A549 (cell line): Measurements from ENCODE around the gene SERPINB4. TPM values are rescaled to one million over a fixed set of nuclear protein-coding genes. Genes with fewer than 3 reads are reported as not detected.

Source experiments
- ATAC-seq, 2 experiments: fragments of 200-7000 bp in 1 of 2; fragments of >200 bp in 1 of 2; cut with Nextera tagmentation in 1 of 2; cut with Tn5 transposase in 1 of 2; 3 replicates each; pipeline versions ENCODE4 v1.8.0 to v1.9.1; 2018 to 2020; ENCODE audit warnings: mild to moderate bottlenecking in 1 of 2, moderate library complexity in 1 of 2
- CTCF ChIA-PET: fragments of 300-600 bp; sonication (Branson Sonifier 250); formaldehyde crosslinking; extraction: SDS; loops from one replicate; lab custom pipeline; 2021; ENCODE audit warnings: antibody characterized with exemption, inconsistent platforms; lab: Yijun Ruan, JAX
- POLR2A ChIA-PET: fragments of 350-600 bp; formaldehyde crosslinking; extraction: SDS; loops from one replicate; lab custom pipeline; 2021; ENCODE audit warnings: antibody characterized with exemption, inconsistent platforms; lab: Yijun Ruan, JAX
- DNase-seq, 2 experiments: peaks; one replicate each; pipeline versions ENCODE4 v3.0.0 to v3.0.0-alpha.2; 2011 to 2016; ENCODE audit warnings: low read depth in 1 of 2, low spot score in 1 of 2
- FAIRE-seq: peaks from 2 replicates; lab custom pipeline; 2011; peaks lifted over from hg19 to GRCh38; lab: Jason Lieb, UNC
- H3K27ac ChIP-seq, 2 experiments: fragments of >200 bp; sonication (Bioruptor Twin); formaldehyde crosslinking; 3 replicates each; pipeline ENCODE4 v1.5.1; 2016 to 2017
- H3K4me1 ChIP-seq: fragments of >200 bp; sonication (Bioruptor Twin); formaldehyde crosslinking; 3 replicates; pipeline ENCODE4 v1.6.1; 2016
- H3K4me2 ChIP-seq: fragments of >200 bp; sonication (Bioruptor Twin); formaldehyde crosslinking; 3 replicates; pipeline ENCODE4 v1.6.1; 2016
- H3K4me3 ChIP-seq: fragments of >200 bp; sonication (Bioruptor Twin); formaldehyde crosslinking; 3 replicates; pipeline ENCODE4 v1.5.1; 2016
- H3K9me3 ChIP-seq: fragments of >200 bp; sonication (Bioruptor Twin); formaldehyde crosslinking; 3 replicates; pipeline ENCODE4 v1.6.1; 2016
- BHLHE40 ChIP-seq: IDR thresholded peaks from 2 replicates; pipeline ENCODE4 v1.6.1; 2012; ENCODE audit warnings: low read depth, low read length, inconsistent platforms
- CBX2 ChIP-seq: fragments of 200-600 bp; sonication (generic); IDR thresholded peaks from 2 replicates; pipeline ENCODE4 v1.6.1; 2016; ENCODE audit warnings: low read depth, mild to moderate bottlenecking, borderline replicate concordance
- CEBPB ChIP-seq, 2 experiments: fragments of >200 bp in 1 of 2; sonication (Bioruptor Twin) in 1 of 2; formaldehyde crosslinking in 1 of 2; IDR thresholded peaks; 2 replicates each; pipeline ENCODE4 v1.6.1; 2012 to 2016
- CHD4 ChIP-seq: fragments of 200-600 bp; sonication (generic); IDR thresholded peaks from 2 replicates; pipeline ENCODE4 v1.6.1; 2016; ENCODE audit warnings: antibody characterized with exemption, mild to moderate bottlenecking, borderline replicate concordance
- EHMT2 ChIP-seq: fragments of 200-600 bp; sonication (generic); IDR thresholded peaks from 2 replicates; pipeline ENCODE4 v1.6.1; 2016; ENCODE audit warnings: antibody characterized with exemption, low read depth, mild to moderate bottlenecking, moderate library complexity
- ELK1 ChIP-seq: fragments of 150-350 bp; IDR thresholded peaks from 2 replicates; pipeline ENCODE4 v1.6.1; 2014; ENCODE audit warnings: low read depth, mild to moderate bottlenecking, low read length
- ESRRA ChIP-seq: fragments of 150-350 bp; IDR thresholded peaks from 2 replicates; pipeline ENCODE4 v1.6.1; 2014; ENCODE audit warnings: mild to moderate bottlenecking, low read length, borderline replicate concordance
- FOXS1 ChIP-seq: fragments of 250-450 bp; sonication (Bioruptor Pico); IDR thresholded peaks from 2 replicates; pipeline ENCODE4 v1.5.0; 2020; ENCODE audit warnings: mild to moderate bottlenecking, moderate library complexity
- HDAC2 ChIP-seq: fragments of 200-600 bp; sonication (generic); IDR thresholded peaks from 2 replicates; pipeline ENCODE4 v1.6.1; 2016
- HOXB13 ChIP-seq: fragments of 250-450 bp; sonication (Bioruptor Pico); IDR thresholded peaks from 2 replicates; pipeline ENCODE4 v1.5.0; 2020; ENCODE audit warnings: low read depth, mild to moderate bottlenecking, moderate library complexity
- JUN ChIP-seq, 2 experiments: fragments of >200 bp; sonication (Bioruptor Twin); formaldehyde crosslinking; IDR thresholded peaks; 2 replicates in 1 of 2; 3 replicates in 1 of 2; pipeline ENCODE4 v1.6.1; 2016 to 2017
- JUNB ChIP-seq: fragments of >200 bp; sonication (Bioruptor Twin); formaldehyde crosslinking; IDR thresholded peaks from 2 replicates; pipeline ENCODE4 v1.6.1; 2016
- KDM1A ChIP-seq: fragments of 200-600 bp; sonication (generic); IDR thresholded peaks from 2 replicates; pipeline ENCODE4 v1.6.1; 2016; ENCODE audit warnings: low read depth, mild to moderate bottlenecking
- MAX ChIP-seq: IDR thresholded peaks from 2 replicates; pipeline ENCODE4 v1.6.1; 2012
- PHF8 ChIP-seq: fragments of 200-600 bp; sonication (generic); IDR thresholded peaks from 2 replicates; pipeline ENCODE4 v1.6.1; 2016; ENCODE audit warnings: low read depth, mild to moderate bottlenecking, antibody characterized with exemption, moderate library complexity, borderline replicate concordance
- POLR2A ChIP-seq: IDR thresholded peaks from 2 replicates; pipeline ENCODE4 v1.6.1; 2012; ENCODE audit warnings: mild to moderate bottlenecking, low read length
- POLR2AphosphoS2 ChIP-seq: conservative IDR thresholded peaks from 2 replicates; pipeline ENCODE4 v1.6.1; 2012; ENCODE audit warnings: low read length, improper control_type of control experiment, inconsistent platforms
- RAD21 ChIP-seq, 2 experiments: fragments of >200 bp in 1 of 2; sonication (Bioruptor Twin) in 1 of 2; formaldehyde crosslinking in 1 of 2; IDR thresholded peaks in 1 of 2; conservative IDR thresholded peaks in 1 of 2; 2 replicates in 1 of 2; 3 replicates in 1 of 2; pipeline ENCODE4 v1.6.1; 2012 to 2018; ENCODE audit warnings: inconsistent platforms in 1 of 2
- RARB ChIP-seq: fragments of 250-450 bp; sonication (Bioruptor Pico); IDR thresholded peaks from 2 replicates; pipeline ENCODE4 v1.8.0; 2021; ENCODE audit warnings: mild to moderate bottlenecking, moderate library complexity
- SMC3 ChIP-seq: fragments of >200 bp; sonication (Bioruptor Twin); formaldehyde crosslinking; IDR thresholded peaks from 3 replicates; pipeline ENCODE4 v1.6.1; 2018; ENCODE audit warnings: inconsistent platforms
- TP53 ChIP-seq: fragments of 250-450 bp; sonication (Bioruptor Pico); IDR thresholded peaks from 2 replicates; pipeline ENCODE4 v1.5.0; 2021; ENCODE audit warnings: mild to moderate bottlenecking, moderate library complexity
- ZNF302 ChIP-seq: fragments of 250-450 bp; sonication (Bioruptor Pico); IDR thresholded peaks from 2 replicates; pipeline ENCODE4 v1.9.0; 2021; ENCODE audit warnings: inconsistent platforms, mild to moderate bottlenecking, moderate library complexity
- ZSCAN20 ChIP-seq: fragments of 250-450 bp; sonication (Bioruptor Pico); IDR thresholded peaks from 2 replicates; pipeline ENCODE4 v1.8.0; 2022; ENCODE audit warnings: mild to moderate bottlenecking, moderate library complexity
- WGBS: methylation state at CpG from one replicate; pipeline ENCODE4 v1.1.6; 2017; ENCODE audit errors: missing lambda C conversion rate; 5-methylcytosine and 5-hydroxymethylcytosine counted together
- polyA plus RNA-seq, 4 experiments: library from polyadenylated mRNA; depleted of rRNA in 3 of 4; stranded (reverse); fragments of >200 nt; fragmentation: RNase III in 1 of 4; extraction: RNeasy Plus Mini Kit Qiagen cat#74134 plus additional on column Dnase treatment in 1 of 4; gene quantifications; 2 replicates in 3 of 4; 3 replicates in 1 of 4; pipeline ENCODE4 v1.2.3, GENCODE V29; 2011 to 2017
- TF ChIP-seq, protein P1 (sequence below): fragments of 450-650 bp; IDR thresholded peaks from 2 replicates; pipeline ENCODE4 v1.6.1; 2014; ENCODE audit warnings: antibody characterized with exemption

SERPINB4 gene
- polyA plus RNA-seq, 2 of the 4 experiments (the other 2 are of a cell fraction), result 0.15 to 0.16 TPM

GRCh38 chr18:63613420-63613819, 30.6 kb downstream of the SERPINB4 start:
- POLR2A ChIA-PET, result no interaction called here
- Histone ChIP-seq H3K4me1 (no peaks in the 10 kb centered on the region), H3K9me3 (no peaks in the 10 kb centered on the region), H3K4me2 (no peak overlapping the region), H3K27ac (no peak overlapping the region), H3K4me3 (no peak overlapping the region)
- CTCF ChIA-PET, result no interaction called here
- 26% methylated on average over 4 of the region's 4 CpGs for WGBS
- TF ChIP-seq ZNF302 (CRISPR knock-in tag), result no peak
- no peak for TF ChIP-seq TP53 (CRISPR knock-in tag)
- no peak for TF ChIP-seq POLR2A
- no peak for TF ChIP-seq SMC3
- TF ChIP-seq ELK1, result no peak
- no peak for TF ChIP-seq EHMT2
- no peak for TF ChIP-seq RAD21 (conservative IDR thresholded peaks at IDR 0.05 in 1 of 2, IDR thresholded peaks at IDR 0.05 in 1 of 2)
- TF ChIP-seq POLR2AphosphoS2, result no peak
- no peak for TF ChIP-seq RARB (CRISPR knock-in tag)
- TF ChIP-seq FOXS1, result no peak
- TF ChIP-seq HOXB13 (CRISPR knock-in tag), result no peak
- FAIRE-seq, result no peak
- no peak for DNase-seq
- no peak for ATAC-seq

- Histone ChIP-seq H3K4me2 (no peak overlapping the region), H3K4me1 (peaks cover 2% of the 10 kb centered on the region; the same call in 1 of the 3 replicates), H3K9me3 (no peaks in the 10 kb centered on the region), H3K27ac (no peak overlapping the region), H3K4me3 (no peak overlapping the region)
- WGBS, result 43% methylated on average over 3 of the region's 3 CpGs
- FAIRE-seq (no peak), ATAC-seq (no peak), DNase-seq (no peak)
- ChIA-PET CTCF (no interaction called here), POLR2A (no interaction called here)
- TF ChIP-seq ESRRA (no peak), JUNB (no peak), KDM1A (no peak), PHF8 (no peak), JUN (IDR thresholded peaks at IDR 0.05) (no peak), HDAC2 (no peak), CHD4 (no peak), RARB (CRISPR knock-in tag) (no peak), BHLHE40 (no peak), ELK1 (no peak), CEBPB (IDR thresholded peaks at IDR 0.05) (no peak), CBX2 (no peak), POLR2A (no peak), MAX (no peak), ZSCAN20 (CRISPR knock-in tag) (no peak)
- TF ChIP-seq, protein P1, sequence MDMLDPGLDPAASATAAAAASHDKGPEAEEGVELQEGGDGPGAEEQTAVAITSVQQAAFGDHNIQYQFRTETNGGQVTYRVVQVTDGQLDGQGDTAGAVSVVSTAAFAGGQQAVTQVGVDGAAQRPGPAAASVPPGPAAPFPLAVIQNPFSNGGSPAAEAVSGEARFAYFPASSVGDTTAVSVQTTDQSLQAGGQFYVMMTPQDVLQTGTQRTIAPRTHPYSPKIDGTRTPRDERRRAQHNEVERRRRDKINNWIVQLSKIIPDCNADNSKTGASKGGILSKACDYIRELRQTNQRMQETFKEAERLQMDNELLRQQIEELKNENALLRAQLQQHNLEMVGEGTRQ, result no peak
- TF ChIP-seq, all 56 proteins: peak for 0
Measured at GRCh38 chr18:63606526-63606925, 37.5 kb downstream of the SERPINB4 start.
